Fibroblast of skin of left biceps (primary cell): Measurements from ENCODE around the gene SLITRK2.

ENCODE experiments used
- DNase-seq, 2 experiments: peaks; one replicate each; pipeline ENCODE4 v3.0.0-alpha.2; 2013; ENCODE audit warnings: low read depth in 2 of 2

Gene SLITRK2, protein sequence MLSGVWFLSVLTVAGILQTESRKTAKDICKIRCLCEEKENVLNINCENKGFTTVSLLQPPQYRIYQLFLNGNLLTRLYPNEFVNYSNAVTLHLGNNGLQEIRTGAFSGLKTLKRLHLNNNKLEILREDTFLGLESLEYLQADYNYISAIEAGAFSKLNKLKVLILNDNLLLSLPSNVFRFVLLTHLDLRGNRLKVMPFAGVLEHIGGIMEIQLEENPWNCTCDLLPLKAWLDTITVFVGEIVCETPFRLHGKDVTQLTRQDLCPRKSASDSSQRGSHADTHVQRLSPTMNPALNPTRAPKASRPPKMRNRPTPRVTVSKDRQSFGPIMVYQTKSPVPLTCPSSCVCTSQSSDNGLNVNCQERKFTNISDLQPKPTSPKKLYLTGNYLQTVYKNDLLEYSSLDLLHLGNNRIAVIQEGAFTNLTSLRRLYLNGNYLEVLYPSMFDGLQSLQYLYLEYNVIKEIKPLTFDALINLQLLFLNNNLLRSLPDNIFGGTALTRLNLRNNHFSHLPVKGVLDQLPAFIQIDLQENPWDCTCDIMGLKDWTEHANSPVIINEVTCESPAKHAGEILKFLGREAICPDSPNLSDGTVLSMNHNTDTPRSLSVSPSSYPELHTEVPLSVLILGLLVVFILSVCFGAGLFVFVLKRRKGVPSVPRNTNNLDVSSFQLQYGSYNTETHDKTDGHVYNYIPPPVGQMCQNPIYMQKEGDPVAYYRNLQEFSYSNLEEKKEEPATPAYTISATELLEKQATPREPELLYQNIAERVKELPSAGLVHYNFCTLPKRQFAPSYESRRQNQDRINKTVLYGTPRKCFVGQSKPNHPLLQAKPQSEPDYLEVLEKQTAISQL

DNA sequence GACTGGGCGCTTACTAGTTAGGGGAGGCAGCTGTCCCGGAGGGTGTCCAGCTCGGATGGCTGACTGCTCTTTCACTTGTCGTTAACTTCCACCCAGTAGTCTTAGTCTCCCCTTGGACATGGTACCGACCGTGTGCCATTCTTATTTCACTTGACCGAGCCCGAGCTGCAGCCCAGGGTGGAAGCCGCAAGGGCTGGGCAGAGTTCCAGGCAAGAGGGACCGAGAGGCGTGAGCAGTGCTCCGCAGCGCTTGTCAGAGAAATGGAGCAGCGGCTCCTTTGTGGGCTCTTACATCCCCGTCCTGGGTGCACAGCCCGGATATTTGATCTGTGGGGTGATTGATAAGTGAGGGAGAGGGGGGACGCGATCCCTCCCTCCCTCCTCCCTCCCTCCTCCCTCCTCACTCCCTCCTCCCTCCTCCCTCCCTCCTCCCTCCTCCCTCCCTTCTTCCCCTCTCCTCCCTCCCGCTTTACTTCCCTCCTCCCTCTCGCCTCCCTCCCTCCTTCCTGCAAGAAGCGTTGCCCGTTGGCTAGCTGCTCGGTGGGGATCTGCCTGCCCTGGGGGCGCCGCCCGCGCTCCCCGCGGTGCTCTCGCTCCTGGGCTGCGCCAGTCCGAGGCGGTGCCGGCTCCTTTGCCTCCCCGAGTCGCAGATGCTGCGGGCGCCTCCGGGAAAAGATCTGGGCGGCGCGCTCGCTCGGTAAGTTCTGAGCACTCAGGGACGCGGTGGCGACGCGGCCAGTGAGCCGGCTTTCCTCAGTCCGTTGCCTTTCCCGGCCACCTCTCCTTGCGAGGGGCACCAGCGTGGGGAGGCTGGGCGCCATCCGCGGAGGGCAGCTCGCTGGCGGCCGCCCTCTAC, at the start of gene SLITRK2:
TSS of gene SLITRK2 (plus strand) at position 499 of the 855 bp plus-strand sequence. CDS start 4,597 bp downstream, outside the sequence.
- DNase-seq: no peak

DNA sequence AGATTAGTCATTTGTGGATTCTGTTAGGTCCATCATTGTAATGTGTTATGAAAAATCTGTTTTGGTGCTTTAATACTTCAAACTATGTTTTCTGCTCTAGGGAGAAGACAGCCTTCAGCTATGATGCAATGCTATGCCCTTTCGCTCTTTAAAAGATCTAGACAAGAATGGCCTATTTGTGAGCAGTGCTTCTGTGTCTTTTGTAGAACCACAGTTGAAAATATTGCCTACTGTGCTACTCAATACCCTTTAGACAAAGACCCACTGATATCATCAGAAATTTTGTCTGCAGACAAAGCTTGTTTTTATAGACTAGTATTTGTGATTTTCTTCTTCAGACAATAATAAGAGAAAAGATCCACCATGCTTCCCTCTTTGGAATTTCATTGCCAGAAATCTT, 44.6 kb upstream of the SLITRK2 start:
- no peak for DNase-seq

DNA sequence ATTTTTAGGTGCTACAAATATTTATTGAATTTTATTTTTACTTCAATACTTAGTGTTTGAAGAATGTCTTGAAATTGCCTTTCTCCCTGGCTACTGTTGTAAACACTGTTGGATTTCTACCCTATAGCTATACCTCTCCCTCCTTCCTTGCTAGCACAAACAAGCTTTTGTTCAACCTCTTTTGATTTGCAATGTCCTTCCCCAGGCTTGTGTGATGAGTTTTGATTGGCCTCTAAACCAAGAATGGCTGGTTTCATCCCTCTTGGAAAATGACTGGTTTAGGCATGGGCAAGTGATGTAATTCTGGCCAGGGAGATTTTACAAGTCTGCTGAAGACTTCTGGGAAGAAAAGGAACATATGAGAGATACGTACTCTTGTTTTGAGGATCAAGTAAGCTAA, 25.3 kb upstream of the SLITRK2 start:
- no peak for DNase-seq

DNA sequence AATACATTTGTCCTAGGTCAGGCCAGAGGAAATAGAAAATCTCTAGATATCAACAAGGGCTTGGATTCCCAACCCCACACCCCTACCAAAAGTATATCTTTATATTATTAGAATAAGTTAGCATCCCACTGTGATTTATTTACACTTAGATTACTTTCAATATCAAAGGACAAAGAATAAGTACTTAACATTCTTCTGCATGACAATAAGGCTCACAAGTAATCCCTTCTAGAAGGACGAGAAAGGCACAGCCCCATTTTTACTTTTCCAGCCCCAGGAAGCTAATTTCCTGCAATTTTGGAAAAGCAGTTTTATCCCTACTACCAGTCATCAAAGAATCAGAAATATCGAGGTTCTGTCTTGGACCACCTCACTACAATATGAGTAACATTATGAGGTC, 14.1 kb upstream of the SLITRK2 start:
- DNase-seq: no peak

DNA sequence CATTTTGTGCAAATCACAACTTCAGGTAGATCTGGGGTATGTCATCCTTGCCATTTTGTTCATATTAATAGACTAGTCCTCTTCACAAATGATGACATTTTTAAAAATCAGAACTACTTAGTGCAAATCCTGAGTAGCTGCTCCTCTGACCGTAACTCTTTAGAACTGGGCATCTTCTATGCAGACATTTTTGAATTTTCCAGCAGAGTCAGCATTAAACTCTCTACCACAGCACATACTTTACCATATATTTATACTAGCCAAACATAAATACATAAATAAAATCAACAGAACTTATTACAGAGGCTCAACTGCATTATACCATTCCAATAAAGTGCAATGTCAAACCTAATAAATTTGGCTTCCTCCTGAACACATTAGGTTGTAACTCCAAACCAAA, 4.5 kb upstream of the SLITRK2 start:
- DNase-seq: no peak

DNA sequence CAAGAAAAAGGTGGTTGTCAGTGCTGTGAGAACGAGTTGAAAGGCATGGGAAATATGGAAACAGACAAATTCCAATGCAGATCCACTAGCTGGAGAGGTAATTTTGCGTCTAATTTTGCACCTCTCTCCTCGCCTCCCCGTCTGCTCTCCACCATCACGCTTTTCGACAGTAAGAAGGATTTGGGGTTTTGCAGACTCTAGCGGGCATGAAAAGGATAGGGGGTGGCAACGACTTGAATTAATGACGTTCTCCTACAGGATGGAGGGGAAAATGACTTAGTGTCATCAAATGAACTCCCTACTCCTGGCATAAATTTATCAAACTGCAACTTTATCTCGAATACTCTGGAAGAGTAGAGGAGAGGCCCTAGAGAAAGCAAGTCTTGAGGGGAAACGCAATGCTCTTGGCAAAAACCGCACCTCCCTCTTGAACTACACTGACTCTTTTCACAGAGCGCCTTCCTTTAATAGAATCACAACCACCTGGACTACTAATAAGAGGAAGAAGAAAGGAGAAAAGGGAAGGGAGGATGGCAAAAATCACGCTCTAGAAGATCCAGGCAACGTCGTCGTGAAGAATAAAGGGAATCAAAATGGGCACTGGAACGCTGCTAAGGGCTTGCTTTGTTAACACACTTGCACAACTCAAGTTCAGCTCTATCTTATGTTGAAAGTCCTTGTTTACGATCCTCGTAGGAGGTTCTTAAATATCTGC, 871 bp upstream of the SLITRK2 start:
- no peak for DNase-seq

DNA sequence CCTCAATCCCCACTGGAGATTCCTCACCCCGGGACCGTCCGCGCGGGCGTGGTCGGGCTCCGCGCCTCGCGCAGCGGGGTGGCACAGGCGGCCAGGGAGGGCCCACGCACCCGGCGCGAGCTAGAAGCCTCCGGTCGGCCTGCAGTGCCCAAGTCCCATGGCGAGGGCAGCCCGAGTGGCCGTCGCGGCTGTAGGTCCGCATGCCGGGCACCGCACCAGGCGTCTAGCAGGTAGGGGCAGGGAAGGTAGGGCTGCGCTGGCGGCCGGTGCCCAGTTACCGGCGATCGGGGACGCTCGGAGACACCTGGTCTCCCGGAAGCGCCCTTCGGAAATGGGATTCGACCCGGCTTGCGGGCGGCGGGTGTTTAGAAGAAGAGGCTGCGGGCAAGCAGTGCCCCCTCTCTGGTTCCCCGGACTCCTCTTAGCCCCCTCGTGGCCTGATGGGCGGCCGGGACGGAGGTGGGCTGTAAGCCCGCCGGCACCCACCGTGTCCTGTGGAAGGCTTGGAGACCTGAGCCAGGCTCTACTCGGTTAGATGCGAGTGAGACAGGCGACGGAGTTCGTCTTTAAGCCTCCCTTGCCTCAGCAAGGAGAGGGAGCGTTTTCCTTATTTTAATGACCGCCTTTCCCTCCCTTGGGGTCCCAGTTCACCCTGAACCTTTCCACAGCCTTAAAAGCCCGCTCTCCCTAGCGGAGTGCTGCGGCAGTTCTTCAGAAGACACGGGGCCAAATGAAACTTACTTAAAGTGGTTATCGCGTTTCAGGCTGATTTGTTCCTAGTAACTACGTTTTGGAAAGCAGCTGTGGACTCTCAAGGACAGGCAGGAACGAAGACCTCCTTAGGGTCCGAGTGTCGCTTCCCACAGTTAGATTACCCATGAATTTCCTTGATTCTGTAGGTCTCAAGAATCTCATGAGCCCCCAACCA, 821 bp downstream of the SLITRK2 start:
- DNase-seq: no peak

DNA sequence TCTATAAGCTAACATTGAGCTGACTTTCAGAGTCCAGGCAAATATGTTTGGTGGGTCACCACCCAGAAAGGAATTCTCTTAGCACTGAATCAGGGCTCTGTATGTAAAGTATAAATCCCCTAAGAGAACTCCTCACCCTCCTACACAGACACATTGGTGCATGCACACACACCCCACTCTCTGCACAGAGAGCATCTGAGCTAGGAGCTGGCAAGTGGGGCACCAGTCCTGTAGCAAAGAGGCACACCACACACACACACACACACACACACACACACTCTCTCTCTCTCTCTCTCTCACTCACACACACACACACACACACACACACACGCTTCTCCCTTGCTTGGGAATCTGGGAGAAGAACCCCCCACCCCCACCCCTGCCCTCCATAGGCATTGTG, 3.2 kb downstream of the SLITRK2 start:
- no peak for DNase-seq

DNA sequence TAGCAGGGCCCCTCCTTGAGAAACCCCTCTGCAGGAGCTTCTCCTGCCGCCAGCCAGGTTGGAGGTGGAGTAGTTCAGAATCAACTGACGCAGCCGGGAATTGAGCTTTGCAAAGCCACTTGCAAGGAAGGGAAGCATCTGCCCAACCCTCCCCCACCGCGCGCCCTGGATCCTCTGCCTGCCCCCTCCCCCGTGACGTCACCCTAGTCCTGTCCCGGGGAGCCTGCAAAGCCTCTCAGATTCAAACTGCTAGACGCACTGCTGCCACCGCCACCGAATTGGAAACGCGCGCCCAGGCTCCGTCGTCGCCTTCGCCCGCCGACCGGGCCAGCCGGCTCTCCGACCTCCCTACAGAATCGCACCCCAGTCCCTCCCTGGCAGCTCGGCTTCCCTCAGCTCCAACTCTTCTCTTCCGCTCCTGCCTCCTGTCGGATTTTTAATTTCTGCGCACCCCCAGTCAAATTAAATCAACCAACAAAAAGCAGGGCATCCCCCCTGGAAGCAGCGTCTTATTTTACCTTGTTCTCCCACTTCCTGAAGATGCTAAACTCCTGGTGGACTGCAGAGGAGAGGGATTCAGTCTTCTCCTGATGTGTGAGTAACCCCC, 3.8 kb downstream of the SLITRK2 start:
- DNase-seq: no peak

DNA sequence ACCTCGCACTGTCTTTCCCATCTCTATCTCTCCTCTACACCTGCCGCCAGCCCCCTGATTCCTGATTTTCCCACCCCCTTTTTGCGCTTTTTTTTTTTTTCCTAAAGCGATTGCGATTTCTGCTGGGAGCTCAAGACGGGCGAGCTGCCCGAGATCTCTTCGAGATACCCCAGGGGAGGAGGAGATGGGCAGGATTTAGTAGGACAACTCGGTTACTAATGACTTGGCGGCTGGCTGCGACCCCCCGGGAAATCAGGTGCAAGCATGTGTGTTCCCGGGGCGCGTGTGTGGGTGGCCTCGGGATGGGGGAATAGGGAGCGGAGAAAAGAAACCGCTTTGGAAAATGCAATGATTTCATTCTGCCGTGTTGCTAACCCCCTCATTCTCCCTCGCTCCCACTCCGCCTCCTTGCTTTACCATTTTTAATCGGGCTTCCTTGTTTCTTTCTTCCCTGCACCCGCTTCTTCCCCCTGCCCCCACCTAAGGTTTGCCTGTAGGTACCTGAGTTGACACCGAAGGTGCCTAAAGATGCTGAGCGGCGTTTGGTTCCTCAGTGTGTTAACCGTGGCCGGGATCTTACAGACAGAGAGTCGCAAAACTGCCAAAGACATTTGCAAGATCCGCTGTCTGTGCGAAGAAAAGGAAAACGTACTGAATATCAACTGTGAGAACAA, 4.4 kb downstream of the SLITRK2 start:
- DNase-seq: no peak

DNA sequence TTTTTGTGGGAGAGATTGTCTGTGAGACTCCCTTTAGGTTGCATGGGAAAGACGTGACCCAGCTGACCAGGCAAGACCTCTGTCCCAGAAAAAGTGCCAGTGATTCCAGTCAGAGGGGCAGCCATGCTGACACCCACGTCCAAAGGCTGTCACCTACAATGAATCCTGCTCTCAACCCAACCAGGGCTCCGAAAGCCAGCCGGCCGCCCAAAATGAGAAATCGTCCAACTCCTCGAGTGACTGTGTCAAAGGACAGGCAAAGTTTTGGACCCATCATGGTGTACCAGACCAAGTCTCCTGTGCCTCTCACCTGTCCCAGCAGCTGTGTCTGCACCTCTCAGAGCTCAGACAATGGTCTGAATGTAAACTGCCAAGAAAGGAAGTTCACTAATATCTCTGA, 5.5 kb downstream of the SLITRK2 start:
- no peak for DNase-seq

DNA sequence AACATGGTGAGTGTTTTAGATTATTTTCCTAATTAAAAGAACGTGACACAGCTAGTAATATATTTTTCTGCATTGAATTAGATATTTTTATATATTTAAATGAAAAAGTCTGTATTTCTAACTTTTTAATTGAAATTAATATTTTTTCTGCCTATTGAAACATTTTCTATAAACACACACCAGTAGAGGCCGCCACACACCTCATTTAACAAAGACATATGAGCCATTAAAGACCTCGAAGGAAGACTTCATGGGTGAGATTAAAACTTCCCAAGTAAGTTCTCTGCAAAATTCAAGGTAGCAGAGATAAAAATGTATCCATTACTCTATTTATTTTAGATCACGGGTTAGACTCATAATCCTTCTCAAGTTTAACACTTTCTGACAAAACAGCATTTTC, 8.3 kb downstream of the SLITRK2 start:
- no peak for DNase-seq

DNA sequence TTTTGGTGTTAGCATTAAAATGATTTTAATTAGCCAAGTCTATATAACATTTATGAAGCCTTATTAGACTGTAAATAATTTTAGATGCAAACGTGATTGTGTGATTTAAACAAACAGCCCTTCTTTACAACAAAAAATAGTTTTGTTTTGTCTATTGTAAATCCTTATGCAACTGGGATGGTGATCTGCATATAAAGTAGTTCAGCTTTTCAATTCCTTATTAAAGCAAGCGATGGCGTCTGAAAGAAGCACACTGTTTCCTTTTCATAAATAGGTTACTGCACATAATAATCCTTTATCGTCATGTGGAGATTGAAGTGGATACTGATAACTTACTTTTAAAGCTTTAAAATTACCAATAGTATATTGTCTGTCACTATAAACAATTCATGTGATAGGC, 8.8 kb downstream of the SLITRK2 start:
- no peak for DNase-seq

DNA sequence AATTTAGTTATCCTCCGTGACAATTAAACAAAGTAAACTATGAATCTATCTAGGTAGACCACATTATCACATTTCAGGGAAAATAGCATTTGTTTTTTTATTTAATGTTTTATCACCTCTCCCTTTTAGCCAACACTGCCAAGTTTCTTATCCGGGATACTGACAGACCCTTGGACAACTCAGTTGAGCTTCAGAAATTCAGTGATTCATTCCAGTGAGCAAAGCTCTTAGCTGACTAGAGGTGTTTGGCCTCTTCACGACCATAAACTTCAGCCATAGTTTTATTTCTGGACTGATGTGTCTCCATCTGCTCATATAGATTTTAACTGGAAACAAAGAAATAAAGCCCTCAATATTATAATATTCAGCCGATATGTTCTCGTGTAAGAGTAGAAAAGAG, 15.2 kb downstream of the SLITRK2 start:
- DNase-seq: no peak

DNA sequence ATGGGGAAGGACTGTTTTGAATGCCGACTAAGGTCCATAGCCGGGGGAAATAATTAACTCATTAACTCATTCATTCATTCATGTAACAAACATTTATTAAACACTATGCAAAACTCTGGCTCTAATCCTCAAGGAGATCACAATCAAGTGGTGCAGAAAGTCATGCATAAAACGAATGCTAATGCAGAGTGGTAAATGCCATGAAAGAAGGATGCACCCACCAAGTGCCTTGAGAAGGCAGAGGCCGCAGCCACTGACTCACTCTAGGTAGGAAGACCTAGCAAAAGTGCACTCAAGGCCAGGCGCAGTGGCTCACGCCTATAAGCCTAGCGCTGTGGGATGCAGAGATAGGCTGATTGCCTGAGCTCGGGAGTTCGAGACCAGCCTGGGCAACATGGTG, 22.9 kb downstream of the SLITRK2 start:
- DNase-seq: no peak

DNA sequence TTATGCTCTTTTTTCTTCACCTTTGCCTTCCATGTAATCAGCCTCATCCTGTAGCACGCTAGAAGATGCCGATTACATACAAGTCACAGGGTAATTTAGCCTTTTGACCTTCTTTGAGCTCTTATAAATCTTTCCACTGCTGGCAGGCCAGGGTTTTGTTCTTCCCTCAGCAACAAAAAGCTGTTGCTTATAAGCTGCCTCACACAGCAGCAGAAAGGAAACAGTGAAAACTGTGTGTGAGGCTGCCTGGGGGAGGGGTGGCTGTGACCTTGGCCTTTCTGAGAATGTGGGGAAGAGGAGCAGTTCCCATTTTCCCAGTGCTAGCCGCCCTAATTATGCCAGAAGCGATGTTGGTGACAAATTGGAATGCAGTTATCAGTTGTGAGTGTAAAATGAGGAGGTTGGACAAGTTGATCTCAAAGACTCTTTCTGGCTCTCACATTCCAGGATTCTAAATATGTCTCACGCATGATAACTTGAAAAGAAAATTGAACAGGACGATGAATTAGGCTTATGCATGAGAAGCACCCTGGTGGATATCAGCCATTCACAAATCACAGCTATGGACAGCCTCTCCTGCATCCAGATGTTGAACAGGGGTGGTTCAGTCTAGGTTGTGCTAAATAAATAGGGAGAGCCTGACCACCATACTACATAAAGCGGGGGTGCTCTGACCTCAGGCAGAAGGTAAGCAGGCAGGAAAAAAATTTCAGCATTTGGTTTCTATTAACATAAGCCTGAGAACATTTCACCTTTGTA, 25.7 kb downstream of the SLITRK2 start:
- no peak for DNase-seq

DNA sequence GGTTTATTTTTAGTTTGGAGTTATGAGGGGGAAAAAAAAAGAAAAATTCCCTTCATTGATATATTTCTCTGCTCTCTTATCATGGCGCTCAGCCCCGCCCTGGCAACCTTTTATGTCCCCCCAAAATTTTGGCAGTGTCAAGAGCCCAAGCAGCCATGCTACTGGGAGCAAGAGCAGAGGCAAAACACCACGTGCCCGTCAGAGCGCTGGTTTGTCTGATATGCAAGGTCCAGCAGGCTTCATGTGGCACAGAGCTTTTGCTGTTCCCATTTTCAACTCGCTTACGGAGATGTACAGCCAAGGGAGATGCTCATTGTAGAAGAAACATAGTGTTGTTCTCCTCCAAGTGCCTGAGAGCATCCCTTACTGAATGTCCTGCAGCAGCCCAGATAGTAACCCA, 27.3 kb downstream of the SLITRK2 start:
- DNase-seq: no peak

DNA sequence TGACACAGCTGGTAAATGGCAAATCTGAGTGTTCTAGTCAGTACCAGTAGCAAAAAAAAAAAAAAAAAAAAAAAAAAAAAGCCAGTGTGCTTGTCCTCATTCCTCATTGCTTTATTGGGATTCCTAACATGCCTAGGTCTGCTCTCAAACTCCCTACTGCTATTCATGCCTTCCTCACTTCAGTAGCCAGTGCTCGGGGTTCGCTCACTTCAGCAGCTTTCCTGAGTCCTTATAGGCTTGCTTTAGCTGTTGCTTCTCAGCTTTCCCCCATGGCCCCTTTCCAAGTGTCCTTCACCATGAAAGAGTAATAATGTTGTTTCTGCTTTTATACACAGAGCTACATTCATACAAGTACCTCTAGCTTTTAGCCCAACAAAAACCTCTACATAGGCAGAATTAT, 30.8 kb downstream of the SLITRK2 start:
- DNase-seq: no peak

DNA sequence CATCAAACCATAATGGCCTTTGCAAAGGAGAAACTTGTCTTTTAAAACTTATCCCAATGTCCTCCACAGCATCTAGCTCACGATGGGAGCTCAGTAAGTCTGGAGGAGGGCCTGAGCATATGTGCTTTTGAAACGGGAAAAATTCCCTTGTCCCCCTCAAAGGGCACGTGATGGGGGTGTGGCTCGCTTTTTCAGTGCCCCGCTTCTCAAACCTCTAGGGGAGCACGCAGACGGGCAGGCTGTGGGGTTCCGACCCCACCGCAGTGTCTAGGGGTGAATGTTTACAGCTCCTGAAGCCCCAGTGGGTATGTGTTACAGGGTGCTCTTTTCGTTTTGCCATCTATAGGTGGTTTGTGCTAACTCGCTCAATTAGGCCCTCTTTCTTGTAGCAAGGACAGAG, 31.2 kb downstream of the SLITRK2 start:
- no peak for DNase-seq
